ENCODE data around the gene OSBPL2.

GRCh38 chr20:62294516-62294915 lies 56.2 kb downstream of the OSBPL2 start:
- TF ChIP-seq TAF1 (IDR thresholded peaks at IDR 0.05; ENCODE audit: low read depth, low read length) (no peak), POLR2A (IDR thresholded peaks at IDR 0.05; ENCODE audit: low read depth, low read length) (no peak)

Measured in GM12891 (cell line).